HG02943 (cell line): Measurements from ENCODE around the gene DNASE1L3.

ENCODE experiments used
- ATAC-seq: cut with Tn5 transposase; IDR thresholded peaks from one replicate; pipeline ENCODE4 v1.9.1; 2021; ENCODE audit warnings: mild to moderate bottlenecking, low read depth, moderate library complexity; ENCODE audit not compliant: unreplicated experiment

DNASE1L3 gene

DNA sequence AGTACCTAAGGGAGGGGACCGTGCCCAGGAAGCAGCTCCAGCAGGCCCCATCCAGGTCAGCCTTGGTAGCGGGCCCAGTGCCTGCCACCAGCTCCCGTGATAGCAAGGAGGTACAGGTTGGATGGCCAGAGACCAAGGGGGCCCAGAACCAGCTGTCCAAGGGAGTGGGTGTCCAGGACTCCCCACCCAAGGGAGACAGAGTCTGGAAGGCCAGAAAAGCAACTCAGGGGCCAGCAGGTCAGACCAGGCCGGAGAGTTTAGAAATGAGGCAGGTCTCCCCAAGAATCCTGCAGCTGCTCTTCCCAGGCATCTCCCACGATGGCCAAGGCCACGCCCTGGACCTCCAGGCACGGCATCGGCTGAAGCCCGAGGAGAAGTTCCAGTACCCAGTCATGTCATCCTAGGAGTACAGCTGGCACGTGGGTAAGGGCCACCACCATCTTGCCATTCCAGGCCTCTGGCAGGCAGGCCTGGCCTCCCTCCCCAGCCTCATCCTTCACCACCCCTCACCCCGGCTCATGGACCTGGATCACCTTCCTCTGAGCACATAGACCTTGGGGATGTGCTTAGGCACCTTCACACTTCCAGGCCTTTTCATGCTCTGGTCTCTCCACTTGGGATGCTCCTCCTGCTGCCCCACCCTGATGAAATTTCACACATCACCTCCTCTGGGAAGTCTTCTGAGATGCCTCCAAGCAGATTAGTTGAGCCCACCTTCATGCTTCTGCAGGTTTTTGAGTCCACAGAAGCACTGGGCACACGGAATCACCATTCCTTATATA, 30.5 kb downstream of the DNASE1L3 start:
- no peak for ATAC-seq

DNA sequence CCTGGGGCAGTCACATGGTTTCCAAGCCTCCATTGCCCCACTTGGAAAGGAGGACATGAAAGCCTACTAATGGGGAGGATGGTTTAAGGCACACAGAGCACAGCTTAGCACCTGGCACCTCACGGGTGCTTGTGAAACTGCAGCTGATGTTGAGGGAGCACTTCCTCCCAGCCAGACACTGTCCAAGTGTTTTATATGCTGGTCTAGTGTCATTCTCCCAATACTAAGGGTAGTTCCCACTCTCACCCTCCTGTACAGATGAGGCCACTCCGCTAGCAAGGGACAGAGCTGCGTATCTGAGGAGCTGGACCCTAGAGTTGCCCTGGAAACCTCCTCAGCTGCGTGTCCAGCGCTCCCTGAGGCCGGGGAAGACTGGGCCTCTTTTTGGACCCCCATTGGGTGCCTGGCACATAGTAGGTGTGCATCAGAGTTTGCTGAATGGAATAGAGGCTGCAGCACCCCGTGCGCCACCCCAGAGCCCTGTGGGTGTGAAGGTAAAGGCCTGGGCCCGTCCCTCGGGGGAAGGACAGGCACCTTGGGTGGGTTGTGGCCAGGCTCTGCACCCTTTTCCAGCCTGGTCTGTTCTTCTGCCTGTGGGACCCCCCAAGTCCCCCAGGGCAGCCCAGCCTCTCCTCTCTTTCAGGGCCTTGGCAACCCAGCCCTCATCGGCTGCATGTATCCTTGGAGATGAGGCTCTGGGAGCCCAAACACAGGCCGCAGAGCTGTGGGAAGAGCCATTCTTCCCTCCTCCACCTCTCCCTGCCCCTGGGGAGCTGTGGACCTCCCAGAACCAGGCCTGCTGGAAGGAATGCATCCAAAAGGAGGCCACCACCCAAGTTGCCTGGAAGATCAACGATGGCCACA, 31.3 kb downstream of the DNASE1L3 start:
- no peak for ATAC-seq

- no peak for ATAC-seq
Measured at GRCh38 chr3:58178528-58179234, 32.1 kb downstream of the DNASE1L3 start.

- ATAC-seq: peak; percentile 70
Measured at GRCh38 chr3:58177747-58178527, 32.8 kb downstream of the DNASE1L3 start.

DNA sequence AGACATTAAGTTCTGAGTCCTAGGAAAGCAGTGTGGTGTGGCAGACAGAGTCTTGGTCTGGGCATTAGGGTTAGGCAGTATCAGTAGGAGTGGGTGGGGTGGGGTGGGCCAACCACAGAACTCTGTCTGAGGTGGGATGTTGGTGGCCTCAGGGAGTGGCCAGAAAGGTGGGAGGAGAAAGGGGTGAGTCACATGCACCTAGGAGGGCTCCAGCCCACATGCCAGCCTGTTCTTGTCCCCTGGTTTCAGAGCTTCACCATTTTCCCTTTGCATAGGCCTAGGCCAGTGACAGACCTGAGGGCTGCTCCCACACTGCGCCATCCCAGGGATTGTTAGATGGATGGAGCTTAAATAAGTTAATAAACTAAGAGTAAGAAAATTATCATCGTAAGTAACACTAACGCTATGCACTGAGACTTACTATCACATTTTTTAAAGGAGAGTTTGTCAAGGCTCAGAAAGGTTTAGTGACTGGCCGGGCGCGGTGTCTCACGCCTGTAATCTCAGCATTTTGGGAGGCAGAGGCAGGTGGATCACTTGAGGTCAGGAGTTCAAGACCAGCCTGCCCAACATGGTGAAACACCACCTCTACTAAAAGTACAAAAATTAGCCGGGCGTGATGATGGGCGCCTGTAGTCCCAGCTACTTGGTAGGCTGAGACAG, 33.8 kb downstream of the DNASE1L3 start:
- ATAC-seq: no peak

- ATAC-seq: no peak
Measured at GRCh38 chr3:58176185-58176530, 34.6 kb downstream of the DNASE1L3 start.

DNA sequence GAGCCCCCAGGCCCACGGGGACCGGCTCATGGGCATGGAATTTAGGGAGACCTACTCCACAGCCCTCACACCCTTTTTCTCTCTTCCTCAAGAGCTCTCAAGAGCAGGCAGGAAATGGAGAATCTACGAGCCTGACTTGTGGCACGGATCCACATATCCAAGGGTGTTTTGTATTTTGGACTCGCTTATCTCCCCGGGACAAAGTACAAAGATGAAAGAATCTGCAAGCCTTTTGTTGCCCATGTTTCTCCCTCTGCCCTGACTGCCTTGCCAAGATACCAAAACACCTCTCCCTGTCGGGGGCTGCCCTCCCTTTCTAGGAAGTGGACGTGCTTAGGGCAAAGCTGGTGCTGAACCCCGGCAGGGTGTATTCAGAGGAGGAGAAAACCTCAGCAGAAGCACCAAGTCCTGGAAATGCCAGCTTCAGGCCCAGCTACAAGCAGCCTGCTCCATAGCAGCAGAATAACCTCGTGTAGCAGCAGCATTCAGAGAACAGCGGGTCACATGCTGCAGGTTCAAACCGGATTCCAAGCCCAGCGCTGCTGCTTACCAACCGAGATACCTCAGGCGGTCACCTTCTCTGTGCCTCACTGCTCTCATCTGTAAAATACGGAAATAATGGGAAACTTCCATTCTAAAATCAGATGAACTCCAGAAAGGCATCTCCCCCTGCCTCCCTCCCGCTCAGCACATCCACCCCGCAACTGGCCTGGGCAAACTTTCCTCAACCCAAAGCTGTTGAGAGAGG, 35.2 kb downstream of the DNASE1L3 start:
- no peak for ATAC-seq

- ATAC-seq: no peak
Measured at GRCh38 chr3:58175187-58175436, 35.7 kb downstream of the DNASE1L3 start.

DNA sequence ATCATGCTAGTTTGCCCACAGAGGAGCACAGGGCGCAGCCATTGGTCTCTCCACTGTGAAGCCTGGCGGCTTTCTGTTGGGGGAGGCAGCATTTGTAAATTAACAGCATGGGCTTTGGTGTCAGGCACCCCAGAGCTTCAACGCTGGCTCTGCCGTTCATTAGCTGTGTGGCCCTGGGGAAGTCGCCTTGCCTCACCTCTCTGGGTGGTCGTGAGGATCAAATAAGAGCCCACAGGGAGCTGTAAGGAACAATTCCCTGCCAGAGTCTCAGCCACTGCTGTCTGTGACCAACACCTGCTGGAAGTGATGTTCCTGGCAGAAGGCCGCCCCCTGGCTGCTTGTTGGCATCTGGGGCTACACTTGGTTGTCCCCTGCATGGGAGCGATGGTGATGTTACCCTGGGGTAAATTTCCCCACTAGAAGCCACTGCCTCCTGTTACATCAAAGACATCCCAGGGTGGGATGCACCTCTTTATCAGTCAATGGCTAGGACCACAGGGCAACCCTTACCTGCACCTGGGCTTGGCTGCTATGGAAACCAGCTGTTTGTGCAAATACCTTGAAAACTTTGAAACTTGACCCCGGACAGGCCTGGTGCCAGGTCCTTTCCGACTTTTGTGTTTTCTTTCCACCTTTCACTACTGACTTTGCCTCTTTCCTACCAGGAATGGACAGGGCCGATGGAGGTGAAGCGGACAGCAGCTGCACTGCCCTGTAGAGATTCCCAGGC, 36.9 kb downstream of the DNASE1L3 start:
- ATAC-seq: no peak

- no peak for ATAC-seq
Measured at GRCh38 chr3:58173029-58173668, 37.6 kb downstream of the DNASE1L3 start.

GRCh38 chr3:58171126-58171525, 39.6 kb downstream of the DNASE1L3 start:
- no peak for ATAC-seq

GRCh38 chr3:58170376-58170775, 40.4 kb downstream of the DNASE1L3 start:
- no peak for ATAC-seq

DNA sequence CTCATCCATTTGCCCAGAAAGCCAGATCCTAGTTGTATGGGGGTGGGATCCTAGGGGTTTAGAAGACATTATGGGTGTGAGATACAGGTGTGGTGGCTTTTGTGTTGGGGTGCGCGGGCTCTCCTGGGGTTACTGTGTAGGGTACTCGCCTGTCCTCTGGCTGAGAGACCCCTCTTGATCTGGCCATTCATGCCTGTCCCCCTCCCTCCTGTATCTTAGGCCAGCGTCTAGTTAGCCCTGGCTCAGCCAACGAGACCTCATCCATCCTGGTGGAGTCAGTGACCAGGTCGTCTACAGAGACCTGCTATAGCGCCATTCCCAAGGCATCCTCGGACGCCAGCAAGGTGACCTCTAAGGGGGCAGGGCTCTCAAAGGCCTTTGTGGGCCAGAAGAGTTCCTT, 41.4 kb downstream of the DNASE1L3 start:
- ATAC-seq: no peak

- ATAC-seq: no peak
Measured at GRCh38 chr3:58168498-58168897, 42.3 kb downstream of the DNASE1L3 start.

DNA sequence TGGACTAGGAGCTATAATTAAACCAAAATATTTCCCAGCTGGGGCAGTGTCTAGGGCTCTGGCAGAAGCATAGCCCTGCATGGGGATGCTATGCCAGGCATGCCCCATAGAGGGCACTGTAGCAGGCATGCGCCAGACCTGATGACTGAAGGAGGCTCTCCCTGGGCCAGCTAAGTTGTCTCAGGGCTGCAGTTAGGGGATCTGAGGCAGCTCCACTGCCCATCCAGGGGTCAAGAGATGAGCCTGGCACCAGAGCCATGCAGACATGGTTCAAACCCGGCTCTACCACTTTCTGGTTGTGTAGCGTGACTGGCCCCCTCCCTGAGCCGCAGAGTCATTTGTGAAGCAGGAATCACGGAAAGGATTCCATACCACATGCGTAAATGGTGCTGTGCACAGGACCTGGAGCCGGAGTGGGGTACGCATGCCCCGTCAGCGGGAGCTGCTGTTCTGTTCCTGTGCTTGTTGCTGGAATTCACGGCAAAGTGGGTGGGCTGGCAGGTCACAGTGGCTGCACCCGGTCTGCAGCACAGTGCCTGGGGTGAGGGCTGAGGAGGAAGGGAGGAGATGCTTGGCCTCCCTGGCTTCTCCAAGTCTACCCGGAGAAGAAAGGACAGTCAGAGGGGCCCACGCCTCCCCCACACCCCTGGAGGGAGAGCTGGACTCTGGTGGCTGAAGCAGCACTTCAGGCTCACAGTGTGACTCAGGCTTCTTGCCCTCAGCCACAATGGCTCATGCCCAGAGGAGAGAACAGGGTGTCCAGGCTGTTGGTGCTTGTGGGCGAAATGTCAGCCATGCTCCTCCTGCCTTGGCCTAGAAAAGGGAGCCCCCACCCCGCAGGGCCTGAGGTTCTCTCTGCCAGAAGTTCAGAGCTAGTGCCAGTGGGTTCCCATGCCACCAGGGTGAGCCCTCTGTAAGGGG, 43.1 kb downstream of the DNASE1L3 start:
- ATAC-seq: no peak

DNA sequence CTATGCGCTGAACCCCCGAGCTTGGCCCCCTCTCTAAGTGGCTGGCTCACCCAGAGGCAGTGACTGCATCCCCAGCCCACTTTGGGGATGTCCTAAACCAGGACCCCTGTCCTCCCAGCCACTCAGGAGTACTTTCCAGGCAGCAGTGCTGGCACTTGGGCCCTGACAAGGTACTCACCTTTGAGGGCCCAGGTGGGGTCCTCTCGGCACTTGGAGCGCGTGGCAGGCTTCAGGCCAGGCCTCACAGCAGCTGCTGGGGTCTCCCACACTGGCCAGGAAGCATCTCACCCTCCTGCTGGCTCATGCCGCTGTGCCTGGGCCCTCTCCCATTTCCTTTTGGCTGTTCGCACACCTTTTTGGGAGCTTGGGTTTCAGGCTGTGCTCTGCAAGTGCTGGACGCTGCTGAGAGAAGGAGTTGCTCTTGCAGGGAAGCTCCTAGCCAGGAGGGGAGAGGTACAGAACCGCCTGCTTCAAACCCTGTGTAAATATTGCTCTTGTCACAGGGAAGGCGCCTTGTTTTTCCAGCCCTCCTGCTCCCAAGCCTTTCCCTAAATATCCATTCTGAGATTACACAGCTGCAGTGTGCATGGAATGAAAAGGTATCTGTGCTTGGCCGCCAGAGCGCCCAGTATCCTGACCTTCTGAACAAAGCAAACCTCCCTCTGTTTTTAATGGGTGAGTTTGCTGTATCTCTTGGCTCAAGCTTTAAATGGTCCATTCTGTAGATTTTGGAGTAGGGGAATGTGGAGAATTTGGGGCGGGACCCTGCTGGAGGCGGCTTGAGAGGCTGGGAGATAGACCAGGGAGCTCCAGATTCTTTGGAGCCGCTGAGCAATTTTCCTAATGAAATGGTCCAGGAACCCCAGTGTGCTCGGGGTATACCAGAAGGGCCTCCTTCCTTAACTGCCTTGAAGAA, 45.6 kb downstream of the DNASE1L3 start:
- no peak for ATAC-seq
